Adrenal gland (tissue), 12 donors: ENCODE results near the gene CEP83. TPM values are rescaled to one million over a fixed set of nuclear protein-coding genes. Genes with fewer than 3 reads are reported as not detected.

Experiments used
- DNase-seq, 7 donors: peaks; one replicate each; pipeline ENCODE4 v3.0.0-alpha.2; 2019 to 2020
- H3K27ac ChIP-seq, 5 donors: fragments of 200-600 bp; sonication (generic) in 4 of 5; 1 replicate in 3 of 5; 2 replicates in 2 of 5; pipeline versions ENCODE4 v1.5.1 to v1.8.0; 2016 to 2020; ENCODE audit warnings: mild to moderate bottlenecking in 1 of 5
- H3K27me3 ChIP-seq: fragments of 200-600 bp; 2 replicates; pipeline ENCODE4 v1.8.0; 2021
- H3K36me3 ChIP-seq, 2 donors: fragments of 200-600 bp; replicated peaks in 1 of 2; 1 replicate in 1 of 2; 2 replicates in 1 of 2; pipeline versions ENCODE4 v1.5.1 to v1.8.0; 2018 to 2022
- H3K4me1 ChIP-seq, 2 donors: fragments of 200-600 bp; replicated peaks in 1 of 2; 1 replicate in 1 of 2; 2 replicates in 1 of 2; pipeline versions ENCODE4 v1.5.1 to v1.8.0; 2018 to 2021
- H3K4me3 ChIP-seq, 4 donors: fragments of 200-600 bp; sonication (generic) in 3 of 4; one replicate each; pipeline ENCODE4 v1.5.1; 2016 to 2018
- H3K9me3 ChIP-seq, 3 donors: fragments of 200-600 bp; sonication (generic) in 1 of 3; replicated peaks in 1 of 3; 1 replicate in 2 of 3; 2 replicates in 1 of 3; pipeline versions ENCODE4 v1.5.1 to v1.8.0; 2016 to 2021
- POLR2A ChIP-seq, 2 donors: fragments of 450-650 bp; IDR thresholded peaks; one replicate each; pipeline ENCODE4 v1.6.1; 2017; ENCODE audit warnings: antibody characterized with exemption in 2 of 2, mild to moderate bottlenecking in 2 of 2, moderate library complexity in 1 of 2
- WGBS, 4 donors: extraction: QIAGEN DNeasy Blood & Tissue Kit in 2 of 4; methylation state at CpG; one replicate each; pipeline versions ENCODE4 v1.1.5 to v1.1.7; 2013 to 2017; 5-methylcytosine and 5-hydroxymethylcytosine counted together
- intact Hi-C, 2 donors: fragments of 100-400 bp; cut with DNase I; formaldehyde crosslinking; loops; one replicate each; pipeline versions ENCODE4 v1.14.1 to v1.15.0; 2022 to 2023
- polyA plus RNA-seq, 3 donors: library from polyadenylated mRNA; stranded (reverse); fragments of 200-250 nt in 2 of 3; fragments of 350-450 nt in 1 of 3; fragmentation: Illumina TruSeq in 1 of 3; extraction: RNeasy Lipid Tissue Mini Kit (QIAGEN cat#74804) in 1 of 3; gene quantifications; one replicate each; pipeline ENCODE4 v1.2.3, GENCODE V29; 2013 to 2014
- total RNA-seq, 9 donors: library from RNA; depleted of rRNA in 4 of 9; stranded (reverse); fragments of >200 nt in 4 of 9; fragments of 120-200 nt in 1 of 9; fragmentation: NEBNext Ultra II Directional in 1 of 9; extraction: Animal tissue kit (Norgen Biotek cat#: 25700) in 1 of 9; gene quantifications; one replicate each; pipeline versions ENCODE4 v1.1.0 to v1.2.4, GENCODE V29; 2013 to 2023
- TF ChIP-seq, protein P1 (sequence below), 6 experiments: fragments of 450-650 bp in 4 of 6; fragments of 200-600 bp in 2 of 6; sonication (generic) in 1 of 6; IDR thresholded peaks; 1 replicate in 5 of 6; 2 replicates in 1 of 6; pipeline versions ENCODE4 v1.5.1 to v1.8.0; 2016 to 2021; ENCODE audit warnings: antibody characterized with exemption in 6 of 6, mild to moderate bottlenecking in 2 of 6, moderate library complexity in 1 of 6
- donor health status: healthy with polysubstance abuse.
- donor health status: Bipolar disorder and iron deficiency.
- donor health status: DM: yes; HTN: yes; CAD: no.
- donor health status: DM: no; HTN: no; CAD: no.
- donor health status: DM: no; HTN: no; CAD: no.
- donor health status: DM: yes; HTN: yes; CAD: no.

CEP83 gene
- total and polyA plus RNA-seq, 12 donors, result 7.8 to 30.4 (median 18.4) TPM

DNA sequence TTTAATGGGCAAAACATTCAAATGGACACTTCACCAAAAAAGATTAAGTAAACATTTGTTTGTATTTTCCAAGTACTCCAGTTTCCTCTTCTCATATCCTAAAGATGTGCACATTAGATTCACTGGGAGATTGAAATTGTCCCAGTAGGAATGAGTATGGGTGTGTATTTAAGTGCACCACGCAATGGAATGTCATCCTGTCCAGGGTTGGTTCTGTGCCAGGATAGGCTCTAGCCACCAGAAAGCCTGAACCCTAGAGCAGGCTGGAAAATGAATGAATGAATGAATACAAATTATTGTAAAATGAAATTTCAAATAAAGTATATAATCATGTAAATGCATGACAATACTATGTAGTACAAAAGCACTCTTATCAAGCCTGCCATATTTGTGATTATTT is 14.0 kb downstream of the CEP83 start:
- Histone ChIP-seq H3K9me3 (no peaks in the 10 kb centered on the region), H3K27me3 (no peaks in the 10 kb centered on the region), H3K4me1 (no peaks in the 10 kb centered on the region), H3K27ac (no peak overlapping the region), H3K4me3 (no peak overlapping the region), H3K36me3 (no peaks in the 10 kb centered on the region)
- no peak for DNase-seq
- intact Hi-C loops, result no loop called here
- WGBS, 4 donors, result 79 to 94% (median 88%) methylated on average over 1 of the region's 1 CpG
- no peak for TF ChIP-seq POLR2A (IDR thresholded peaks at IDR 0.05)
- TF ChIP-seq, protein P1, sequence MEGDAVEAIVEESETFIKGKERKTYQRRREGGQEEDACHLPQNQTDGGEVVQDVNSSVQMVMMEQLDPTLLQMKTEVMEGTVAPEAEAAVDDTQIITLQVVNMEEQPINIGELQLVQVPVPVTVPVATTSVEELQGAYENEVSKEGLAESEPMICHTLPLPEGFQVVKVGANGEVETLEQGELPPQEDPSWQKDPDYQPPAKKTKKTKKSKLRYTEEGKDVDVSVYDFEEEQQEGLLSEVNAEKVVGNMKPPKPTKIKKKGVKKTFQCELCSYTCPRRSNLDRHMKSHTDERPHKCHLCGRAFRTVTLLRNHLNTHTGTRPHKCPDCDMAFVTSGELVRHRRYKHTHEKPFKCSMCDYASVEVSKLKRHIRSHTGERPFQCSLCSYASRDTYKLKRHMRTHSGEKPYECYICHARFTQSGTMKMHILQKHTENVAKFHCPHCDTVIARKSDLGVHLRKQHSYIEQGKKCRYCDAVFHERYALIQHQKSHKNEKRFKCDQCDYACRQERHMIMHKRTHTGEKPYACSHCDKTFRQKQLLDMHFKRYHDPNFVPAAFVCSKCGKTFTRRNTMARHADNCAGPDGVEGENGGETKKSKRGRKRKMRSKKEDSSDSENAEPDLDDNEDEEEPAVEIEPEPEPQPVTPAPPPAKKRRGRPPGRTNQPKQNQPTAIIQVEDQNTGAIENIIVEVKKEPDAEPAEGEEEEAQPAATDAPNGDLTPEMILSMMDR (IDR thresholded peaks at IDR 0.05), result no peak

DNA sequence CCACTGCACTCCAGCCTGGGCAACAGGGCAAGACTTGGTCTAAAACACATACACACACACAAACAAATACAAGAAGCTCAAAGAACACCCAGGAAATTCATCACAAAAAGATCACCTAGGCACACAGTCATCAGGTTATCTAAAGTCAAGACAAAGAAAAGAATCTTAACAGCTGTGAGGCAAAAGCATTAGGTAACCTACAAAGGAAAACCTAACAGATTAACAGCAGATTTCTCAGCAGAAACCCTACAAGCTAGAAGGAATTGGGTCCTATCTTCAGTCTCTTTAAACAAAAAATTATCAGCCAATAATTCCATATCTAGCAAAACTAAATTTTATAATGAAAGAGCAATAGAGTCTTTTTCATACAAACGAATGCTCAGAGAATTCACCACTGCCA is 22.4 kb downstream of the CEP83 start:
- H3K4me1 ChIP-seq, result no peaks in the 10 kb centered on the region
- intact Hi-C loops, result loop anchor here (10.0 kb wide), 2 partner anchors 293 to 303 kb away; partner anchors contain the start of gene PLXNC1 (in 1 of the 2)
- WGBS, 4 donors, result 88 to 100% (median 99%) methylated on average over 1 of the region's 1 CpG

DNA sequence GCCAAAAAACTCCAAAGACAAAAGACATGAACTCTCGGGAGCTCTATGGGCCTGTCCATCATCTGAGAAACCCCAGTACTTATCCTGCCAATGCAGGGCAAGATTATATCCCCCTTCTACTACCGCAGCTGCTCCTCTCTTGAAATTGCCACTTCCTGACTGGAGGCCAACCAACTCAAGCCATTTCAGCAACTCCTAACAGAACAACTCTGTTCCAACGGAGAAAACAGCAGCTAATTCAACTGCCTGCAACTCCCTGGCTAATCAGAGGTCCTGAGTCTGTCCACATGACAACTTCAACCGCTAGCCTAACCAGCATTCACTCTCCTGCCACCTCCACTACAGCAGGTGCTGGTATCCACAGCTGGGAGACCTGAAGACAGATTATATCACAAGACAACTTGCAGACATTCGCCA is 24.1 kb downstream of the CEP83 start:
- TF ChIP-seq, protein P1 (IDR thresholded peaks at IDR 0.05), result no peak
- TF ChIP-seq POLR2A (IDR thresholded peaks at IDR 0.05), result no peak
- H3K36me3 ChIP-seq, result no peaks in the 10 kb centered on the region
- H3K27me3 ChIP-seq, result no peaks in the 10 kb centered on the region
- WGBS, 4 donors, result 61 to 74% (median 67%) methylated on average over 4 to 5 of the region's 5 CpGs
- DNase-seq, result no peak
- no peak overlapping the region for H3K4me3 ChIP-seq
- H3K9me3 ChIP-seq, result peaks cover 0 to 8% (median 2%) of the 10 kb centered on the region in 3 donors
- H3K27ac ChIP-seq, result no peak overlapping the region
- intact Hi-C loops, result loop anchor here (10.0 kb wide), 2 partner anchors 291 to 301 kb away; partner anchors contain the start of gene PLXNC1 (in 1 of the 2)
- H3K4me1 ChIP-seq, result no peaks in the 10 kb centered on the region

More for the DNA sequence above, 22.4 kb downstream of the CEP83 start:
- DNase-seq, result no peak
- Histone ChIP-seq H3K27me3 (no peaks in the 10 kb centered on the region), H3K27ac (no peak overlapping the region), H3K4me3 (no peak overlapping the region), H3K36me3 (no peaks in the 10 kb centered on the region), H3K9me3 (no peaks in the 10 kb centered on the region)
- TF ChIP-seq POLR2A (IDR thresholded peaks at IDR 0.05), result no peak
- TF ChIP-seq, protein P1 (IDR thresholded peaks at IDR 0.05), result no peak

DNA sequence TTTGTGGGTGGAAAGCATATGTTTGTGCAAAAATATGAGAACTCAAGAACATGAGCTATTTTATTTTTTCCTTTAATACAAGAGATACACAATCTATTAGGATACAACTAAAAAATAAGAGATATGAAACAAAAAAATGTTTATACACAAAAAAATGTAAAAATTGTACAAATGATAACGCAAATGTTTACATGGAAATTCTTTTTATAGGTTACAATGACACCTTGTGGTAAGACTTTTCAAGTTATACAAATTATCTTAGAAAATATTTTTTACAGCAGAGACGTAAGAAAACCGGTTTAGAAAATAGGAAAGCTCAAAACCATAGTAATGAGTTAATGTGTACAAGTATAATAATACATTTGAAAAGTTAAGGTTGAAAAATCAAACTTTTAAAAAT is 25.5 kb downstream of the CEP83 start:
- whole genome bisulfite sequencing, 4 donors, result 62 to 75% (median 66%) methylated on average over 3 of the region's 3 CpGs
- H3K4me3 ChIP-seq, result no peak overlapping the region
- peaks cover 0 to 15% (median 7%) of the 10 kb centered on the region in 3 donors for H3K9me3 ChIP-seq
- H3K27ac ChIP-seq, result no peak overlapping the region
- H3K27me3 ChIP-seq, result no peaks in the 10 kb centered on the region
- no peak for DNase-seq
- intact Hi-C loops, result loop anchor here (10.0 kb wide), 2 partner anchors 289 to 299 kb away; partner anchors contain the start of gene PLXNC1 (in 1 of the 2)
- H3K4me1 ChIP-seq, result no peaks in the 10 kb centered on the region
- TF ChIP-seq, protein P1 (IDR thresholded peaks at IDR 0.05), result peak in 4 of 6 experiments; percentile 14 to 55 (median 42)
- TF ChIP-seq POLR2A (IDR thresholded peaks at IDR 0.05), result no peak
- no peaks in the 10 kb centered on the region for H3K36me3 ChIP-seq
